HG03460 (cell line): ENCODE results near the gene HOOK2.
"Not testable (repeated sequence)": the region's sequence is repeated elsewhere in the genome, so short reads cannot be mapped to it uniquely, and the experiment has no call there.

Experiments
- ATAC-seq: cut with Tn5 transposase; IDR thresholded peaks from one replicate; pipeline ENCODE4 v1.9.1; 2021; ENCODE audit not compliant: unreplicated experiment

The HOOK2 gene, protein sequence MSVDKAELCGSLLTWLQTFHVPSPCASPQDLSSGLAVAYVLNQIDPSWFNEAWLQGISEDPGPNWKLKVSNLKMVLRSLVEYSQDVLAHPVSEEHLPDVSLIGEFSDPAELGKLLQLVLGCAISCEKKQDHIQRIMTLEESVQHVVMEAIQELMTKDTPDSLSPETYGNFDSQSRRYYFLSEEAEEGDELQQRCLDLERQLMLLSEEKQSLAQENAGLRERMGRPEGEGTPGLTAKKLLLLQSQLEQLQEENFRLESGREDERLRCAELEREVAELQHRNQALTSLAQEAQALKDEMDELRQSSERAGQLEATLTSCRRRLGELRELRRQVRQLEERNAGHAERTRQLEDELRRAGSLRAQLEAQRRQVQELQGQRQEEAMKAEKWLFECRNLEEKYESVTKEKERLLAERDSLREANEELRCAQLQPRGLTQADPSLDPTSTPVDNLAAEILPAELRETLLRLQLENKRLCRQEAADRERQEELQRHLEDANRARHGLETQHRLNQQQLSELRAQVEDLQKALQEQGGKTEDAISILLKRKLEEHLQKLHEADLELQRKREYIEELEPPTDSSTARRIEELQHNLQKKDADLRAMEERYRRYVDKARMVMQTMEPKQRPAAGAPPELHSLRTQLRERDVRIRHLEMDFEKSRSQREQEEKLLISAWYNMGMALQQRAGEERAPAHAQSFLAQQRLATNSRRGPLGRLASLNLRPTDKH

DNA sequence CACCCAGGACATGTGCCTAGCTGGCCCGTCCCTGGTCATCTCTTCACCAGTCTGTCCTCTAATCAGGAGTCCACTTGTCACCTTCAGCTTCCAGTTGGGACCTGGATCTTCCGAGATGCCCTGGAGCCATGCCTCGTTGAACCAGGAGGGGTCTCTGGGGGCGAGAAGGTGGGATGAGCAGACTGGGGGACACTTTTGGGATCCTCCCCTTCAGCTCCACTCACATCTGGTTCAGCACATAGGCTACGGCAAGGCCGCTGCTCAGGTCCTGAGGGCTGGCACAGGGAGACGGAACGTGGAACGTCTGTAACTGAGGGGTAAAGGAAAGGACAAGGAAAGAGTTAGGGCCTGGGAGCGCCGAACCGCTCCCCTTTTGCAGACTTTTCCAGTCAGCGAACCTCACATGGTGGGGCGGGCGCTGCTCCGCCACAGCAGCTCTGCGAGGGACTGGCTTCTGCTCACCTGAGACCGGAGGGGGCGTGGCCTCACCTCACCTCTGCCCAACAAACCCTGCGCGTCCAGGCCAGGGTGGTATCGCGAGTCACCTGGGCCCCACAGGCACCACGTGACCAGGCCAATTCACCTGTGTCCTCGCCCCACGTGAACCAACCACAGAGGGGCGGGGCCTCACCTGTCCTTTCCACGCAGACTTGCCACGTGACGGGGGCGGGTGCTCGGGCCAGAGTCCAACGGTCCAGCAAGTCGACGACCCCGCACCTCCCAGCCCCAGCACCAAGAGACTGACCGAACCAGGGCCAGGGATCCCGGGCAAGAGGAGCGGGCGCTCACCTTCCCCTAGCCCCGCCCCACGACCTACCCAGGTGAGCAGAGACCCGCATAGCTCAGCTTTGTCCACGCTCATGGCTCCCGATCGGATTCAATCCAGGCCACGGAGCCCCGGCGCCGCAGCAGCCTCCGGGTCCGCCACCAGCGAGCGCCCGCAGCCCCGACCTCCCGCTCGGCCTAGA is at the start of gene HOOK2:
HOOK2 (minus strand) TSS at position 965 of the 968 bp plus-strand sequence; CDS start at position 862, 103 bp downstream.
- no peak for ATAC-seq

DNA sequence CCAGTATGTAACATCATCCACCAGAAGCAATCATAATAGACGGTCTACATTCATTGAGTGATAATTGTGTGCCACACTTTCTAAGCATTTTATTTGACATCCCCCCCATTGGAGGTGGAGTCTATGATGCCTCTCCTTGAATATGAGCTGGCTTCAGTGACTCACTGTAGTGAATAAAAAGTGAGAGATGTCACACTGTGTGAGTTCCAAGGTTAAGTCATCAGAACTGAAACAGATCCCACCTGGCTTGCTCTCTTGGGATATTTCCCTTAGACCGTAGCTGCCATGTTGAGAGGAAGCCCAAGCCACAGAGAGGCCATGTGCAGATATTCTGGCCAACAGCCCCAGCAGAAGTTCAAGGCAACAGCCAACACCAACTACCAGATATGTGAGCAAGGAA is 46.4 kb upstream of the HOOK2 start:
- no peak for ATAC-seq

DNA sequence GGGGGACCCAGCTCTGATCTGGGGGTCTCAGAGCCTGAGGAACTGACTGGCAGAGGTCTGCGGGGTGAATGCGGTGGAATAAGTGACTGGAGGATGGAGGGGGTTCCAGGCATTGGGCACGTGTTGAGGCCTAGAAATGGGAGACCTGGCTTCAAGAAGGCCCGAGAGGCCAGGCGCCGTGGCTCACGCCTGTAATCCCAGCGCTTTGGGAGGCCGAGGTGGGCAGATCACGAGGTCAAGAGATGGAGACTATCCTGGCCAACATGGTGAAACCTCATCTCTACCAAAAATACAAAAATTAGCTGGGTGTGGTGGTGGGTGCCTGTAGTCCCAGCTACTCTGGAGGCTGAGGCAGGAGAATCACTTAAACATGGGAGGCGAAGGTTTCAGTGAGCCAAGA is 42.5 kb upstream of the HOOK2 start:
- not testable (repeated sequence) for ATAC-seq

DNA sequence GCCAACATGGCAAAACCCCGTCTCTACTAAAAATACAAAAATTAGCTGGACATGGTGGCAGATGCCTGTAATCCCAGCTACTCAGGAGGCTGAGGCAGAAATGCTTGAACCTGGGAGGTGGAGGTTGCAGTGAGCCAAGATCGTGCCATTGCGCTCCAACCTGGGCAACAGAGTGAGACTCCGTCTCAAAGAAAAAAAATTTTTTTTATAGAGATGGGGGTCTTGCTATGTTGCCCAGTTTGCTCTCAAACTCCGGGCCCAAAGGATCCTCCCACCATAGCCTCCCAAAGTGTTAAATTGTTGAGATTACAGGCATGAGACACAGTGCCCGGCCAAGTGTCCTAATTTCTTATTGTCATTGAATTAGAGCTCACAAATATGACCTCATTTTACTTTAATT is 41.8 kb upstream of the HOOK2 start:
- ATAC-seq: not testable (repeated sequence)

DNA sequence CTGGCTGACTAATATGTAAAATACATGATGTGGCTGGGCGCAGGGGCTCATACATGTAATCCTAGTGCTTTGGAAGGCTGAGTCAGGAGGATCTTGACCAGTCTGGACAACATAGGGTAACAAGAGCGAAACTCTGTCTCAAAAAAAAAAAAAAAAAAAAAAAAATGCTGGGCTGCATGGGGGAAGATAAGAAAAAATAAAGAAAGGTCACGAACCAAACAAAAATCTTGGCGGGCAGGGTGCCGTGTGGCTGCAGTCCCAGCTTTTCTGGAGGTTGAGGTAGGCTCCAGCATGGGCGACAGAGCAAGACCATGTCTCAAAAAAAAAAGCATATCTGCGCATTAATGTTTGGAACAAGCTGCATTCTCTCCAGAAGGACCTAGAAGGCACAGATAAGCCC is 39.7 kb upstream of the HOOK2 start:
- no peak for ATAC-seq

DNA sequence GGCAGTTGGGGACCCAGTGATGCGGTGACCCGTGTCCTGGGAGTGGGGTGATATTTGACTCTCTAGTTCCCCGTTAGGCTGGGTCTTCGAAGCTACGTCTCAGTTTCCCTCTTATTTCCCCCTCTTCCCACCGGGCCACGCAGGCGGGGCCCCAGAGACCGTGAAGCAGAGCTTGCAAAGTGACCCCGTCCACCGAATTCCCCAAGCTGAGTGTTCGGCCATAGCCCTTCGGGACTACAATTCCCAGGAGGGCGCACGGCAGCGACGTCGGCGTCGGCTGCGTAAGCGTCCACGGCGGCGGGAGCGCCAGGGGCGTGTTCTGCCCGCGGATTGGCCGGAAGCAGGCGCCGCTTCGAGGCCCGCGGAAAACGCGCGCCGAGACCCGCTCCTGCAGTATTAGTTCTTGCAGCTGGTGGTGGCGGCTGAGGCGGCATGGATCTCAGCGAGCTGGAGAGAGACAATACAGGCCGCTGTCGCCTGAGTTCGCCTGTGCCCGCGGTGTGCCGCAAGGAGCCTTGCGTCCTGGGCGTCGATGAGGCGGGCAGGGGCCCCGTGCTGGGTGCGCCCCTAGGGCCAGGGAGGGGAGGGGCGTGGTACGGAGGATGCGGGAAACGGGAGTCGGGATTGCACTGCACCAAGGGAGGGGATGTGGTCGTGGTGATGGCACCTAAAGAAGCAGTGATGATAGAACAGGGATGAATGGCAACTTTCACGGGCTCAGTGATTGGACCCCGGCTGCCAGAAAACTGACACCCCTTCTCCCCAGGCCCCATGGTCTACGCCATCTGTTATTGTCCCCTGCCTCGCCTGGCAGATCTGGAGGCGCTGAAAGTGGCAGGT is 31.1 kb upstream of the HOOK2 start, which contains the start of gene RNASEH2A:
RNASEH2A (plus strand) TSS at position 343 of the 840 bp plus-strand sequence; CDS start at position 433, 90 bp downstream.
- ATAC-seq: peak; percentile 73

DNA sequence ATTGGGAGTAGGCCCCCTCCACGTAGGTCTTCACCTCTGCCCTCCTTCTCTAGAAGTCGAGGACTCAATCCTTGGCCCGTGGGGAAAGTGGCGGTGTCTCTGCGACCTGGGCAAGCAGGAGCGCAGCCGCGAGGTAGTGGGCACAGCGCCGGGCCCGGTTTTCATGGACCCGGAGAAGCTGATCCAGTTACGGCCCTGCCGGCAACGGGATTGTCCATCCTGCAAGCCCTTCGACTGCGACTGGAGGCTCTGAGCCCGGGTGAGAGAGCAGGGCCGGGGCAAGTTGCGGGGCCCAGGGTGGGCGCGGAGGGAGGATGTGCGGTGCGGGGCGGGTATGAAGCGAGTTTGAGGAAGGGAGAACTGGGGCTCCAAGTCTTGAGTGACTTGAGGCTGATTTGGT is 28.7 kb upstream of the HOOK2 start:
- ATAC-seq: no peak

DNA sequence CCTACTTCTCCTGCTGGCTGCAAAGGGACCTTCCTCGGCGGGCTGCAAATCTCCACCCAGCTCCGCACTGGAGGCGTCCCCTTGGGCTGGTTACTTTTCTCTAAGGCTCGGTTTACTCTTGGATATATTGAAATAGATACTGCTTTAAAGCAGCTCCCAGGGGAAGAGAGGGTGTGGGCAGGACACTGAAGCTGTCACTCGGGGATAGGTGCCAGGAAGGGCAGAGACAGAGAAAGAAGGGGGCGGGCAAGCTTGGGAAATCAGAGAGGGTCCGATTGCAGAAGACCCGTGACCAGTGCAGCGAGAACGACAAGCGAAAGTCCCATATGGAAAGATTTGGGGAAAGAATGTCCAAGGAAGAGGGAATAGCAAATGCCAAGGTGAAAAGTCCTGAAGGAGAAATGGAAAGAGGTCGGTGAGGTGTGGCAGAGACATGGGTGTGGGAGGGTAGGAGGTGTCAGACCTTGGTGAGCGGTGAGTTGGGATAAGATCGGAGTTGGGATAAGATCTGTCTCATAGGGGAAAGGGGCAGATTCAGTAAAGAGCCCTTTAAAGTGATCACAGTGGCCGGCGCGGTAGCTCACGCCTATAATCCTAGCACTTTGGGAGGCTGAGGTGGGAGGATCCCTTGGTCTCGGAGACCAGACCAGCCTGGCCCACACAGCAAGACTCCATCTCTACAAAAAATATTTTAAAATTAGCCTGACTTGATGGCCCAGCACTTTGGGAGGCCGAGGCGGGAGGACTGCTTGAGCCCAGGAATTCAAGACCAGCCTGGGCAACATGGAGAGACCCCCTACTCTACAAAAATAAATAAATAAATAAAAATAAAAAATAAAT is 27.1 kb upstream of the HOOK2 start:
- no peak for ATAC-seq

DNA sequence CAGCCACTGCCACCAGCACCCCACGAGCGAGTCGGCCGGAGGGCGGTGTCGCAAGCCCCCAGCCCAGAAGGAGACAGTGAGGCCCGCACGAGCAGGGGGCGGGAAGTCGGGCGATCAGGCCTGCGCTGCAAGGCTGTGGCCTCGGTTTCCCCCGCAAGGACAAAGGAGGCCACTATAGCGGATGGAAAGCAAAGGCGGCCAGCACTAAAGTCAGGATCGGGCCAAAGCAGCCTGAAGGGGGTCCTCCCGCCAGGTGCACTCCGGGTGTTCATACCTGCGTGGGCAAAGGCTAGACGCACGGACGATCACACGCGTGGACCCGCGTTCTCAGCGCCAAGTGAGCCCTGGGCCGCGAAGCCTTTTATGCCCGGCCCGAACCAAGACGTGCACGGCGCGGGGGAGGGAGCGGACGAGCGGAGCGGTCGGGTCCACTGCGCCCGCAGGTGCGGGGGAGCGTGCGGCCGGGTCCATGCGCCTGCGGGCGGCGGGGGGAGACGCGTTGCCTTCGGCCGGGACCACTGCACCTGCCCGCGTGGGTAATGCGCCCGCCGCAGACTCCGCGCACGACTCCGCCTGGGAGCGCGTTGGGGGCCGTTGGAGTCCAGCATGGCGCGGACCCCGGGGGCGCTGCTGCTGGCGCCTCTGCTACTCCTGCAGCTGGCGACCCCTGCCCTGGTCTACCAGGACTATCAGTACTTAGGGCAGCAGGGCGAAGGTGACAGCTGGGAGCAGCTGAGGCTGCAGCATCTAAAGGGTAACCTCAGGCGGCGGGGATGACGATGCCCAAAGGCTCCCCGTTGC is 26.3 kb upstream of the HOOK2 start, which contains the start of the genes PRDX2 and THSD8:
PRDX2 (minus strand) TSS at position 335 of the 801 bp plus-strand sequence. CDS start 539 bp downstream, outside the sequence.
THSD8 (plus strand) TSS at position 604 of the 801 bp plus-strand sequence; CDS start at position 607, 3 bp downstream.
- no peak for ATAC-seq

DNA sequence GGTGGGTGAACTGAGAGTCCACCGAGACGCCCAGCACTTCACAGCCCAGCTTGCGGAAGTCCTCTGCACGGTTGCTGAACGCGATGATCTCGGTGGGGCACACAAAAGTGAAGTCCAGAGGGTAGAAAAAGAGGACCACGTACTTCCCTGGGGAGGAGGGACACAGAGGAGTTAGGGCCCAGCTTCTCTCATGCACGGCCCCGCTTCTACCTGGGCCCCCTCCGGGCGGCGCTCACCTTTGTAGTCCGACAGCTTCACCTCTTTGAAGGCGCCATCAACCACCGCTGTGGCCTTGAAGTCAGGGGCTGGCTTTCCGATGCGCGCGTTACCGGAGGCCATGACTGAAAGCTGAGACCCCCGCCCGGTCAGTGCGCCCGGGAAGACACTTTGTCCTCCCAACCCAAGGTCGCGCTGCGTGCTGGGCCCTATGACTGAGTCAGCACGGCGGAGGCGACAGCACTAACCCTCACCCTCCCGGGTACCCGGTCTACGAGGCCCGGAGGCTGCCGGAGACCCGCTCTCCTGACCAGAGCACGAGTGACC is 25.6 kb upstream of the HOOK2 start:
- no peak for ATAC-seq

DNA sequence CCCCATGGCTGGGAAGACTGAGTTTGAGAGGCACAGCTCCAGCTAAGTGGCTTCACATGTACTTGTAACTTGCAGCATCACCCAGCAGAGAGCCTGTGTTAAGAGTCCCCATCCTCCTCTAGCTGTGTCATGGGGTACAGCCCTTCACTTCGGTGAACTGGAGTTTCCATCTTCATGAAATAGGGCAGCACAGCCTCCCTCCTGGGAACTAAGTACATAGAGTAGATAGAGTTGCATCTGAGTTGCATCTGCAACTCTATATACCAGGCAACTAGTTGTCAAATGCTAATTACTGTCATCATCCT is 25.1 kb upstream of the HOOK2 start:
- ATAC-seq: no peak

DNA sequence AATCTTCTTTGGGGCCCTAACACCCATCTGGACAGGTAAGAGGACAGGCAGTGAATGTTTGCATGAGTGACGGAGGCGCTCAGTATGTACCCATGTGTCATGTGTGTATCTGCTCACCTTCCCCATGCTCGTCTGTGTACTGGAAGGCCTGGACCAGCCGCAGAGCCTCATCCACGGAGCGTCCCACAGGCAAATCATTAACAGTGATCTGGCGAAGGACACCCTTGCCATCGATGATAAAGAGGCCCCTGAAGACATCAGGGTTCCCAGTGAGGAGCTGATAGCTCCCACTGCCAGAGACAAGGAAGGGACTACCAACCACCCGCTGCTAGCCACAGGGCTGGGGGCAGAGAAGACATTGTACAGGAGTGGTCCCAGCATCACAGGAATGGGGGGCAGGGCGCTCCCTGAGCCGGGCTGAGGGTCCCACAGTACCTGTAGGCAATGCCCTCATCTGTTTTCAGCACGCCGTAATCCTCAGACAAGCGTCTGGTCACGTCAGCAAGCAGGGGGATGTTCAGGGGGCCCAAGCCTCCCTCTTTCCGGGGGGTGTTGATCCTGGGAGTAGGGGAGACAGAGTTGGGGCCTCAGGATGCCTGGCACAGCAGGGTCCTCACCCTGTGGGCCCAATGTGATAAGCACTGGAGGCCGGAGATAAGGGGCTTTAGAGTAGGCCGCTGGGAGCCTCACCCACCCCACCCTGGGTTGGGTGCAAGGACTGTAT is 24.6 kb upstream of the HOOK2 start:
- ATAC-seq: no peak

DNA sequence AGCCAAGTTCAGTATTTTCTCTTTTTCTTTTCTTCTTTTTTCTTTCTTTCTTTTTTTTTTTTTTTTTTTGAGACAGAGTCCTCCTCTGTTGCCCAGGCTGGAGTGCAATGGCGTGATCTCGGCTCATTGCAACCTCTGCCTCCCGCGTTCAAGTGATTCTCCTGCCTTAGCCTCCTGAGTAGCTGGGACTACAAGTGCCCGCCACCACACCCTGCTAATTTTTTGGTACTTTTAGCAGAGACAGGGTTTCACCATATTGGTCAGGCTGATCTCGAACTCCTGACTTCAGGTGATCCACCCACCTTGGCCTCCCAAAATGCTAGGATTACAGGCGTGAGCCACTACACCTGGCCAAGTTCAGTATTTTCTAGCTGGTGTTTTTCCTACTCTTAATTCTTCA is 22.3 kb upstream of the HOOK2 start:
- not testable (repeated sequence) for ATAC-seq

DNA sequence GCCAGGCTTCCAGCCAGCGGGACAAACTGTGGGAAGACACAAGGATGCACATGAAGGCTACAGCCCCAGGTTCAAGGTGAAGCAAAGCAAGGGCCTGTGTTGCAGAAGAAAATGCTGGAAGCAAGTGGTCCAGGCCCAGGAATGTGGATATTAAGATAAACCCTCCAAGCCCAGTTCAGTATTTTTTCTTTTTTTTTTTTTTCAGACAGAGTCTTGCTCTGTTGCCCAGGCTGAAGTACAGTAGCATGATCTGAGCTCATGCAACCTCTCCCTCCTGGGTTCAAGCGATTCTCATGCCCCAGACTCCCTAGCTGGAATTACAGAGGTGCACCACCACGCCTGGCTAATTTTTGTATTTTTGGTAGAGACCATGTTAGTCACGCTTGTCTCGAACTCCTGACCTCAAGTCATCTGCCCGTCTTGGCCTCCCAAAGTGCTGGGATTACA is 21.8 kb upstream of the HOOK2 start:
- no peak for ATAC-seq

DNA sequence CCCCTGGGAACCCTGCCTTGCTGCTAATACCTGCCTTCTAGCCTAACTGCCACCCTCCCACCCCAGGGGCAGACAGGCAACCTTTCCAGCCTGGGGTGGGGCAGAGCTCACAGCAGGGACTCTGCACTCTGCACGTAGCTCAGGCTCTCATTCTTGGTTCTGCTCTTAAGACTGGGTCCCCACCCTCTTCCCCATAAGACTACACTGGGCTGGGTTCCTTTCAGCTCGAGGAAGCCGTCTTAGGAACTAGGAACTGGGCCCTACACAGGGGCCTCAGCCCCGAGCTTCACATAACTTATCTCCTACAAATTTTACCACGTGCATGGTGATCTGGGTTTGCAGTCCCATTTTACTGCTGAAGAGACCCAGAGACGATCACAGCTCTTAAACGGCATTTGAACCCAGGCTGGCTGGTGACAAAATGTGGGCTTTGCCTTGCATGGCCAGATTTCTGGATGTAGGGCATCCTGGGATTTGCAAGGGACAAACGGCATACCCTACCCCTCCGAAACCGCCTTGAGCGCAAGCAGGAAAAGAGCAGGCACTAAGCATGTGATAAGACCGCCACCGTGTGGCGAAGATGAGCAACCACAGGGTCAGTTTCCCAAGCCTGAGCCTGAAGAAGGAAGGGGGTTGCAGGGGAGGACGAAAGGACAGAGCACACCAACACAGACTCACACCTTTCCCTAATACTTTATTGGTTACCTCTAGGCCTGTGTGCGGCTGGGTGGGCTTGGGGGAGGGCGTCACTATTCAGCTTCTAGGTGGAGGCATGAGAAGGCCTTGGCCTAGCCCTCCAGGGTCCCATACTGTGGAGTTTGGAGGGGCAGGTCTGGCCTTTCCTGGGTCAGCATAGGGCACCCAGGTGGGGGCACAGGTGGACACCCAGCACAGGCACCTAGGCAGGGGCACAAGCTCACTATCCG is 21.1 kb upstream of the HOOK2 start:
- no peak for ATAC-seq

DNA sequence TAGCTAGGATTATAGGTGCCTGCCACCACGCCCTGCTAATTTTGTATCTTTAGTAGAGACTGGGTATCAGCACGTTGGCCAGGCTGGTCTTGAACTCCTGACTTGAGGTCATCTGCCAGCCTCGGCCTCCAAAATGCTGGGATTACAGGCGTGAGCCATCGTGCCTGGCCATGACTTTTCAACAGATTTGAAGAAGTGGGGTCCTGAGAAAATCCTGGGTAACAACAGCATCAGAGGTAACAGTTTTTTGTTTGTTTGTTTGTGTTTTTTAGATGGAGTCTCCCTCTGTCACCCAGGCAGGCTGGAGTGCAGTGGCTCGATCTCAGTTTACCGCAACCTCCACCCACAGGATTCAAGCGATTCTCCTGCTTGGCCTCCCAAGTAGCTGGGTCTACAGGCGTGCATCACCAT is 19.6 kb upstream of the HOOK2 start:
- ATAC-seq: no peak
